Superior temporal gyrus (tissue), 1 donor: ENCODE results near the gene PCDHA6.
"Not testable (repeated sequence)": the region's sequence is repeated elsewhere in the genome, so short reads cannot be mapped to it uniquely, and the experiment has no call there.

Source experiments
- DNase-seq: peaks from one replicate; pipeline ENCODE4 v3.0.0-alpha.2; 2016; ENCODE audit errors: extremely low spot score

Gene PCDHA6

DNA sequence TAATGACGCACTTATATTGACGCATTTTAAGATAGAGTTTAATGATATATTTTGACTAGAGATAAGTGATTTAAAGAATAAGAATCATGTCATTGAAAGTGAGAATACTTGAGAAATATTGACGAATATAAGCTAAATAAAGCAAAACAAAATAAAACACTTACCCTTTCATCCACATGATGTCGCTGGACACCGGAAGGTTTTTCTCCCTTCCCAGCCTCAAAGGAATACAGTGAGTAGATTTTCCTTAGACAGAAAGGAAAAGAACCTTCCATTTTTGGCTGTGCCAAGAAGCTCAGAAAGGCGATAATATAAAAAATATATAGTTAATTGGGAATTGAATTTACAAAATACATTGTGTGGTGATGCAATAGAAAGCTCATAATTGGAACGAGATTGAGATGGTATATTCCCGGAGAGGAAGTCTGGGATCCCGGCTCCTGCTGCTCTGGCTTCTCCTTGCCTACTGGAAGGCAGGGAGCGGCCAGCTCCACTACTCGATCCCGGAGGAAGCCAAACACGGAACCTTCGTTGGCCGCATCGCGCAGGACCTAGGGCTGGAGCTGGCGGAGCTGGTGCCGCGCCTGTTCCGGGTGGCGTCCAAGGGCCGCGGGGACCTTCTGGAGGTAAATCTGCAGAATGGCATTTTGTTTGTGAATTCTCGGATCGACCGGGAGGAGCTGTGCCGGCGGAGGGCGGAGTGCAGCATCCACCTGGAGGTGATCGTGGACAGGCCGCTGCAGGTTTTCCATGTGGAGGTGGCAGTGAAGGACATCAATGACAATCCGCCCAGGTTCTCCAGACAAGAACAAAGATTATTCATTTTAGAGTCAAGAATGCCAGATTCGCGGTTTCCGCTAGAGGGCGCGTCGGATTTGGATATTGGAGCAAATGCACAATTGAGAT lies 6.1 kb upstream of the PCDHA6 start, which contains the start of gene PCDHA5:
PCDHA5 (plus strand) TSS at position 239 of the 906 bp plus-strand sequence.
- DNase-seq = peak; percentile 45

DNA sequence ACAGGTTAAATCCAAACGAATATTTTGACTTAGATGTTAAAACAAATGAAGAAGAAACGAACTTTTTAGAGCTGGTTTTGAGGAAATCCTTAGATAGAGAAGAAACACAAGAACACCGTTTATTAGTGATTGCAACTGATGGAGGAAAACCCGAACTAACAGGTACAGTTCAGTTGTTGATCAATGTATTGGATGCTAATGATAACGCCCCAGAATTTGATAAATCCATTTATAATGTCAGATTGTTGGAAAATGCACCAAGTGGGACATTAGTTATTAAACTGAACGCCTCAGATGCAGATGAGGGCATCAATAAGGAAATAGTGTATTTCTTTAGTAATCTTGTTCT lies 5.5 kb upstream of the PCDHA6 start:
- DNase-seq = no peak

DNA sequence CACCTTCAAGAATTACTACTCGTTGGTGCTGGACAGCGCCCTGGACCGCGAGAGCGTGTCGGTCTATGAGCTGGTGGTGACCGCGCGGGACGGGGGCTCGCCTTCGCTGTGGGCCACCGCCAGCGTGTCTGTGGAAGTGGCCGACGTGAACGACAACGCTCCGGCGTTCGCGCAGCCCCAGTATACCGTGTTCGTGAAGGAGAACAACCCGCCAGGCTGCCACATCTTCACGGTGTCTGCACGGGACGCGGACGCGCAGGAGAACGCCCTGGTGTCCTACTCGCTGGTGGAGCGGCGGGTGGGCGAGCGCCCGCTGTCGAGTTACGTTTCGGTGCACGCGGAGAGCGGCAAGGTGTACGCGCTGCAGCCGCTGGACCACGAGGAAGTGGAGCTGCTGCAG lies 4.8 kb upstream of the PCDHA6 start:
- DNase-seq = not testable (repeated sequence)

DNA sequence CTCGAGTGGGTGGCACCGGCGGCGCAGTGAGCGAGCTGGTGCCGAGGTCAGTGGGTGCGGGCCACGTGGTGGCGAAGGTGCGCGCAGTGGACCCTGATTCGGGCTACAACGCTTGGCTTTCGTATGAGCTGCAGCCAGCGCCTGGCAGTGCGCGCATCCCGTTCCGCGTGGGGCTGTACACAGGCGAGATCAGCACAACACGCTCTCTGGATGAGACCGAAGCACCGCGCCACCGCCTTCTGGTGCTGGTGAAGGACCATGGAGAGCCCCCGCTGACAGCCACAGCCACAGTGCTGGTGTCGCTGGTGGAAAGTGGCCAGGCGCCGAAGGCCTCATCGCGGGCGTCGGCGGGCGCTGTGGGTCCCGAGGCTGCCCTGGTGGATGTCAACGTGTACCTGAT lies 4.3 kb upstream of the PCDHA6 start:
- DNase-seq = no peak

DNA sequence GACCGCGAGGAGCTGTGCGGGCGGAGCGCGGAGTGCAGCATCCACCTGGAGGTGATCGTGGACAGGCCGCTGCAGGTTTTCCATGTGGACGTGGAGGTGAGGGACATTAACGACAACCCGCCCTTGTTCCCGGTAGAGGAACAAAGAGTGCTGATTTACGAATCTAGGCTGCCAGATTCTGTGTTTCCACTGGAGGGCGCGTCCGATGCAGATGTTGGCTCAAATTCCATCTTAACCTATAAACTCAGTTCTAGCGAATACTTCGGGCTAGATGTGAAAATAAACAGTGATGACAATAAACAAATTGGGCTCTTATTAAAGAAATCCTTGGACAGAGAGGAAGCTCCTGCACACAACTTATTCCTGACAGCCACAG lies 590 bp downstream of the PCDHA6 start:
- DNase-seq = peak; percentile 31

DNA sequence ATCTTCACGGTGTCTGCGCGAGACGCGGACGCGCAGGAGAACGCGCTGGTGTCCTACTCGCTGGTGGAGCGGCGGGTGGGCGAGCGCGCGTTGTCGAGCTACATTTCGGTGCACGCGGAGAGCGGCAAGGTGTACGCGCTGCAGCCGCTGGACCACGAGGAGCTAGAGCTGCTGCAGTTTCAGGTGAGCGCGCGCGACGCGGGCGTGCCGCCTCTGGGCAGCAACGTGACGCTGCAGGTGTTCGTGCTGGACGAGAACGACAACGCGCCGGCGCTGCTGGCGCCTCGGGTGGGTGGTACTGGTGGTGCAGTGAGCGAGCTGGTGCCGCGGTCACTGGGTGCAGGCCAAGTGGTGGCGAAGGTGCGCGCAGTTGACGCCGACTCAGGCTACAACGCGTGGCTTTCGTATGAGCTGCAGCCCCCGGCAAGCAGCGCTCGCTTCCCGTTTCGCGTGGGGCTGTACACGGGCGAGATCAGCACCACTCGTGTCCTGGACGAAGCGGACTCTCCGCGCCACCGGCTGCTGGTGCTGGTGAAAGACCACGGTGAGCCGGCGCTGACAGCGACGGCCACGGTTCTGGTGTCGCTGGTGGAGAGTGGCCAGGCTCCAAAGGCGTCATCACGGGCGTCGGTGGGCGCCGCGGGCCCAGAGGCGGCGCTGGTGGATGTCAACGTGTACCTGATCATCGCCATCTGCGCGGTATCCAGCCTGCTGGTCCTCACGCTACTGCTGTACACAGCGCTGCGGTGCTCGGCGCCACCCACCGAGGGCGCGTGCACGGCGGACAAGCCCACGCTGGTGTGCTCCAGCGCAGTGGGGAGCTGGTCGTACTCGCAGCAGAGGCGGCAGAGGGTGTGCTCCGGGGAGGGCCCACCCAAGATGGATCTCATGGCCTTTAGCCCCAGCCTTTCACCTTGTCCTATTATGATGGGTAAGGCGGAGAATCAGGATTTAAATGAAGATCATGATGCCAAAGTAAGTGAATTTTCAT lies 2.0 kb downstream of the PCDHA6 start:
- DNase-seq = not testable (repeated sequence)

DNA sequence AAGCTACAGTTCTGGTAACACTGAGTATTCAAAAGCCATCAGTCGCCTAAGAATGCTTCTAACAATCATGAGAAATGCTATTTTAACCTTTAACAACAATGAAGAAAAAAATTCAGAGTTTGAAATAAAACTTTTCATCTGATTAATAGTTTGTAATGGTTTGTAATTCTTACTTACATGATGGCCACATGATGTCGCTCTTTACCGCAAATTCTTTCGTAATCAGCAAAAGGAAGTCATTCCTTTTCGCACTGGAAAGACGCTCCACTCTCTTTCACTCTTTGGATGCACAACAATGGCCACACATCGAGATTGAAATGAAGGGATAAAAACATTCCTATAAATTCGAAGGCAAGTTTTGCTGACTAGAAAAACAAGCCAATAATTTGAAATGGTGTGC lies 6.2 kb downstream of the PCDHA6 start, which contains the start of gene PCDHA7:
PCDHA7 (plus strand) TSS at position 277 of the 400 bp plus-strand sequence; CDS start at position 392, 115 bp downstream.
- peak; percentile 66 for DNase-seq

DNA sequence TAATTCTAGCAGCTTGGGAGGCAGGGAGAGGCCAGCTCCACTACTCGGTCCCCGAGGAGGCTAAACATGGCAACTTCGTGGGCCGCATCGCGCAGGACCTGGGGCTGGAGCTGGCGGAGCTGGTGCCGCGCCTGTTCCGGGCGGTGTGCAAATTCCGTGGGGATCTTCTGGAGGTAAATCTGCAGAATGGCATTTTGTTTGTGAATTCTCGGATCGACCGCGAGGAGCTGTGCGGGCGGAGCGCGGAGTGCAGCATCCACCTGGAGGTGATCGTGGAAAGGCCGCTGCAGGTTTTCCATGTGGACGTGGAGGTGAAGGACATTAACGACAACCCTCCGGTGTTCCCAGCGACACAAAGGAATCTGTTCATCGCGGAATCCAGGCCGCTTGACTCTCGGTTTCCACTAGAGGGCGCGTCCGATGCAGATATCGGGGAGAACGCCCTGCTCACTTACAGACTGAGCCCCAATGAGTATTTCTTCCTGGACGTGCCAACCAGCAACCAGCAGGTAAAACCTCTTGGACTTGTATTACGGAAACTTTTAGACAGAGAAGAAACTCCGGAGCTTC lies 6.8 kb downstream of the PCDHA6 start:
- DNase-seq = not testable (repeated sequence)

DNA sequence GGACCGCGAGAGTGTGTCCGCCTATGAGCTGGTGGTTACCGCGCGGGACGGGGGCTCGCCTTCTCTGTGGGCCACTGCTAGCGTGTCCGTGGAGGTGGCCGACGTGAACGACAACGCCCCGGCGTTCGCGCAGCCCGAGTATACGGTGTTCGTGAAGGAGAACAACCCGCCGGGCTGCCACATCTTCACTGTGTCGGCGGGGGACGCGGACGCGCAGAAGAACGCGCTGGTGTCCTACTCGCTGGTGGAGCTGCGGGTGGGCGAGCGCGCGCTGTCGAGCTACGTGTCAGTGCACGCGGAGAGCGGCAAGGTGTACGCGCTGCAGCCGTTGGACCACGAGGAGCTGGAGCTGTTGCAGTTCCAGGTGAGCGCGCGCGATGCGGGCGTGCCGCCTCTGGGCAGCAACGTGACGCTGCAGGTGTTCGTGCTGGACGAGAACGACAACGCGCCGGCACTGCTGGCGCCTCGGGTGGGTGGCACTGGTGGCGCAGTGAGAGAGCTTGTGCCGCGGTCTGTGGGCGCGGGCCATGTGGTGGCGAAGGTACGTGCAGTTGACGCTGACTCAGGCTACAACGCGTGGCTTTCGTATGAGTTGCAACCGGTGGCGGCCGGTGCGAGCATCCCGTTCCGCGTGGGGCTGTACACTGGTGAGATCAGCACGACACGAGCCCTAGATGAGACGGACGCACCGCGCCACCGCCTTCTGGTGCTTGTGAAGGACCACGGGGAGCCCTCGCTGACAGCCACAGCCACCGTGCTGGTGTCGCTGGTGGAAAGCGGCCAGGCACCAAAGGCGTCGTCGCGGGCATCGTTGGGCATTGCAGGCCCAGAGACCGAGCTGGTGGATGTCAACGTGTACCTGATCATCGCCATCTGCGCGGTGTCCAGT lies 8.1 kb downstream of the PCDHA6 start:
- DNase-seq = no peak

DNA sequence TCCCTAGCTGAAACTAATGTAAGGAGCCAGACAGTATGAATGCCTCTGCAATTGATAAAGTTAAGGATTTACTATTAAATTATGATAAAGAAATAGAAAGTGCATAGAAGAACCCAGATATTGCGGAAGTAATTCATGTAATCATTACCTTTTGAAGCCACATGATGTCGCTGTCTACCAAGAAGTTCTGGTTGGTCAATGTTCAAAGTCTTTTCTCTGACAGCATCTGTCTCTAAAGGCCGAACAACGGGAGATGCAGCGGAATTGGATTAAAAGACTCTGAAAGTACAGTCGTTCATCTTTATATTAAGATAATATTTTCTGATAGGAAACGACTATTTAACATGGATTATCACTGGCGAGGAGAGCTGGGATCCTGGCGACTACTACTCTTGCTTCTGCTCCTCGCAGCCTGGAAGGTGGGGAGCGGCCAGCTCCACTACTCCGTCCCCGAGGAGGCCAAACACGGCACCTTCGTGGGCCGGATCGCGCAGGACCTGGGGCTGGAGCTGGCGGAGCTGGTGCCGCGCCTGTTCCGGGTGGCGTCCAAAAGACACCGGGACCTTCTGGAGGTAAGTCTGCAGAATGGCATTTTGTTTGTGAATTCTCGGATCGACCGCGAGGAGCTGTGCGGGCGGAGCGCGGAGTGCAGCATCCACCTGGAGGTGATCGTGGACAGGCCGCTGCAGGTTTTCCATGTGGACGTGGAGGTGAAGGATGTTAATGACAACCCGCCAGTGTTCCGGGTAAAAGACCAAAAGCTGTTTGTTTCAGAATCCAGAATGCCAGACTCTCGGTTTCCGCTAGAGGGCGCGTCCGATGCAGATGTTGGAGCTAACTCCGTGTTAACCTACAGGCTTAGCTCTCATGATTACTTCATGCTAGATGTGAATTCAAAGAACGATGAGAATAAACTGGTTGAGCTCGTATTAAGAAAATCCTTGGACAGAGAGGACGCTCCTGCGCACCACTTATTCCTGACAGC lies 13.5 kb downstream of the PCDHA6 start, which contains the start of gene PCDHA8:
PCDHA8 (plus strand) TSS at position 210 of the 985 bp plus-strand sequence; CDS start at position 345, 135 bp downstream.
- DNase-seq = peak; percentile 80

DNA sequence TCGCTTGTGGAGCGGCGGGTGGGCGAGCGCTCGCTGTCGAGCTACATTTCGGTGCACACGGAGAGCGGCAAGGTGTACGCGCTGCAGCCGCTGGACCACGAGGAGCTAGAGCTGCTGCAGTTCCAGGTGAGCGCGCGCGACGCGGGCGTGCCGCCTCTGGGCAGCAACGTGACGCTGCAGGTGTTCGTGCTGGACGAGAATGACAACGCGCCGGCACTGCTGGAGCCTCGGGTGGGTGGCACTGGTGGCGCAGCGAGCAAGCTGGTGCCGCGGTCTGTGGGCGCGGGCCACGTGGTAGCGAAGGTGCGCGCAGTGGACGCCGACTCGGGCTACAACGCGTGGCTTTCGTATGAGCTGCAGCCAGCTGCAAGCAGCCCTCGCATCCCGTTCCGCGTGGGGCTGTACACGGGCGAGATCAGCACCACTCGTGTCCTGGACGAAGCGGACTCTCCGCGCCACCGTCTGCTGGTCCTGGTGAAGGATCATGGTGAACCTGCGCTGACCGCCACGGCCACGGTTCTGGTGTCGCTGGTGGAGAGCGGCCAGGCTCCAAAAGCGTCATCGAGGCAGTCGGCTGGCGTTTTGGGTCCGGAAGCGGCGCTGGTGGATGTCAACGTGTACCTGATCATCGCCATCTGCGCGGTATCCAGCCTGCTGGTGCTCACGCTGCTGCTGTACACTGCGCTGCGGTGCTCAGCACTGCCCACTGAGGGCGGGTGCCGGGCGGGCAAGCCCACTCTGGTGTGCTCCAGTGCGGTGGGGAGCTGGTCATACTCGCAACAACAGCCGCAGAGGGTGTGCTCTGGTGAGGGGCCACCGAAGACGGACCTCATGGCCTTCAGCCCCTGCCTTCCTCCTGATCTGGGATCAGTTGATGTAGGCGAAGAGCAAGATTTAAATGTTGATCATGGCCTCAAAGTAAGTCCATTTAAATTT lies 15.3 kb downstream of the PCDHA6 start:
- DNase-seq = no peak

DNA sequence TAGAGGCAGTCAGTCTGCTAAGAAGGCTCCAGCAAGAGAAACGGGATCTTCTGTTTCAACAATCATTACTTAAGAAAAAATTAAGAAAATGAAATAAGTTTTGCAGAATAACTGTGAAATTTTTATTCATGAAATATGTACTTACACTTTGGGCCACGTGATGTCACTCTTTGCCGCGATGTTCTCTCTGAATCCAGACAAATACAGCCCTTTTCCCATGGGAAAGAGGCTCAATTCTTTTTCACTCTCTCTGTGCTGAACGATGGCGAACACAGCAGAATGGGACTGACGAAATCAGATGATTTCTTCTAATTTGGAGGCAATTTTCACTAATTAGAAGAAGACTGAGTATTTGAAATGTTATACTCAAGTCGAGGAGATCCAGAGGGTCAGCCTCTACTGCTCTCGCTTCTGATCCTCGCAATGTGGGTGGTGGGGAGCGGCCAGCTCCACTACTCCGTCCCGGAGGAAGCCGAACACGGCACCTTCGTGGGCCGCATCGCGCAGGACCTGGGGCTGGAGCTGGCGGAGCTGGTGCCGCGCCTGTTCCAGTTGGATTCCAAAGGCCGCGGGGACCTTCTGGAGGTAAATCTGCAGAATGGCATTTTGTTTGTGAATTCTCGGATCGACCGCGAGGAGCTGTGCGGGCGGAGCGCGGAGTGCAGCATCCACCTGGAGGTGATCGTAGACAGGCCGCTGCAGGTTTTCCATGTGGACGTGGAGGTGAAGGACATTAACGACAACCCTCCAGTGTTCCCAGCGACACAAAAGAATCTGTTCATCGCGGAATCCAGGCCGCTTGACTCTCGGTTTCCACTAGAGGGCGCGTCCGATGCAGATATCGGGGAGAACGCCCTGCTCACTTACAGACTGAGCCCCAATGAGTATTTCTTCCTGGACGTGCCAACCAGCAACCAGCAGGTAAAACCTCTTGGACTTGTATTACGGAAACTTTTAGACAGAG lies 20.7 kb downstream of the PCDHA6 start, which contains the start of gene PCDHA9:
PCDHA9 (plus strand) TSS at position 244 of the 964 bp plus-strand sequence; CDS start at position 358, 114 bp downstream.
- DNase-seq = not testable (repeated sequence)

DNA sequence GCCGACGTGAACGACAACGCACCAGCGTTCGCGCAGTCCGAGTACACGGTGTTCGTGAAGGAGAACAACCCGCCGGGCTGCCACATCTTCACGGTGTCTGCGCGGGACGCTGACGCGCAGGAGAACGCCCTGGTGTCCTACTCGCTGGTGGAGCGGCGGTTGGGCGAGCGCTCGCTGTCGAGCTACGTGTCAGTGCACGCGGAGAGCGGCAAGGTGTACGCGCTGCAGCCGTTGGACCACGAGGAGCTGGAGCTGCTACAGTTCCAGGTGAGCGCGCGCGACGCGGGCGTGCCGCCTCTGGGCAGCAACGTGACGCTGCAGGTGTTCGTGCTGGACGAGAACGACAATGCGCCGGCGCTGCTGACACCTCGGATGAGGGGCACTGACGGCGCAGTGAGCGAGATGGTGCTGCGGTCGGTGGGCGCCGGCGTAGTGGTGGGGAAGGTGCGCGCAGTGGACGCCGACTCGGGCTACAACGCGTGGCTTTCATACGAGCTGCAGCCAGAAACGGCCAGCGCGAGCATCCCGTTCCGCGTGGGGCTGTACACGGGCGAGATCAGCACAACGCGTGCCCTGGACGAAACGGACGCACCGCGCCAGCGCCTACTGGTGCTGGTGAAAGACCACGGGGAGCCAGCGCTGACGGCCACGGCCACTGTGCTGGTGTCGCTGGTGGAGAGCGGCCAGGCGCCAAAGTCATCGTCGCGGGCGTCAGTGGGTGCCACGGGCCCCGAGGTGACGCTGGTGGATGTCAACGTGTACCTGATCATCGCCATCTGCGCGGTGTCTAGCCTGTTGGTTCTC lies 22.3 kb downstream of the PCDHA6 start:
- DNase-seq = not testable (repeated sequence)

DNA sequence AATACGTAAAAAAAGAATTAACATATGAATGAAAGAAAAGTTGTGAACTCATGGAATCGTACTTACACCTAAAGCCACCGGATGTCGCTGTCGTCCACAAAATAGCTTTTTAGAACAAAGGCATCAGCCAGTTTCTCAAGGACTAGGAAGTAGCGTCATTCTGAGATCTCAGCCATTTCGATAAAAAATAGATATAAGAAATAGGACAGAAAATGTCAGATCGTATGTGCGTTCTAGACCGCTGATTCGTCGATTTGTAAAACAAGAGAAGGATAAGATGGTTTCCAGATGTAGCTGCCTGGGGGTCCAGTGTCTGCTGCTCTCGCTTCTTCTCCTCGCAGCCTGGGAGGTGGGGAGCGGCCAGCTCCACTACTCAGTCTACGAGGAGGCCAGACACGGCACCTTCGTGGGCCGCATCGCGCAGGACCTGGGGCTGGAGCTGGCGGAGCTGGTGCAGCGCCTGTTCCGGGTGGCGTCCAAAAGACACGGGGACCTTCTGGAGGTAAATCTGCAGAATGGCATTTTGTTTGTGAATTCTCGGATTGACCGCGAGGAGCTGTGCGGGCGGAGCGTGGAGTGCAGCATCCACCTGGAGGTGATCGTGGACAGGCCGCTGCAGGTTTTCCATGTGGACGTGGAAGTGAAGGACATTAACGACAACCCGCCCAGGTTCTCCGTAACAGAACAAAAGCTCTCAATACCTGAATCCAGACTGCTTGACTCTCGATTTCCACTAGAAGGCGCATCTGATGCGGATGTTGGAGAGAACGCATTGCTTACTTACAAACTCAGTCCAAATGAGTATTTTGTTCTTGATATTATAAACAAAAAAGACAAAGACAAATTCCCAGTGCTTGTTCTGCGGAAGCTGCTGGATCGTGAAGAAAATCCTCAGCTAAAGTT lies 28.3 kb downstream of the PCDHA6 start, which contains the start of gene PCDHA10:
PCDHA10 (plus strand) TSS at position 126 of the 903 bp plus-strand sequence; CDS start at position 278, 152 bp downstream.
- peak; percentile 53 for DNase-seq
